CD4-positive, alpha-beta T cell treated with Interleukin-17A for 1 hour (primary cell): ENCODE data around the gene PTGS1.
"Not testable (repeated sequence)": the region's sequence is repeated elsewhere in the genome, so short reads cannot be mapped to it uniquely, and the experiment has no call there.

ENCODE experiments used
- DNase-seq: peaks from one replicate; pipeline ENCODE4 v3.0.0-alpha.2; 2020

PTGS1 gene

GRCh38 chr9:122347348-122348287 lies 23.2 kb upstream of the PTGS1 start:
- no peak for DNase-seq

GRCh38 chr9:122348288-122348777 lies 22.5 kb upstream of the PTGS1 start:
- no peak for DNase-seq

GRCh38 chr9:122348791-122349190 lies 22.0 kb upstream of the PTGS1 start:
- DNase-seq: no peak

GRCh38 chr9:122349201-122349600 lies 21.6 kb upstream of the PTGS1 start:
- no peak for DNase-seq

- DNase-seq: peak; percentile 73
Observed at GRCh38 chr9:122350577-122351355, 20.1 kb upstream of the PTGS1 start.

- DNase-seq: no peak
Observed at GRCh38 chr9:122354536-122355199, 16.2 kb upstream of the PTGS1 start.

GRCh38 chr9:122355336-122355875 lies 15.4 kb upstream of the PTGS1 start:
- no peak for DNase-seq

GRCh38 chr9:122356627-122357026 lies 14.2 kb upstream of the PTGS1 start:
- no peak for DNase-seq

- DNase-seq: no peak
Observed at GRCh38 chr9:122360891-122361290, 9.9 kb upstream of the PTGS1 start.

GRCh38 chr9:122363131-122363530 lies 7.7 kb upstream of the PTGS1 start:
- not testable (repeated sequence) for DNase-seq

- no peak for DNase-seq
Observed at GRCh38 chr9:122364117-122364782, 6.6 kb upstream of the PTGS1 start.

GRCh38 chr9:122364783-122365150 lies 6.1 kb upstream of the PTGS1 start:
- DNase-seq: no peak

- DNase-seq: no peak
Observed at GRCh38 chr9:122366074-122366660, 4.7 kb upstream of the PTGS1 start.

- no peak for DNase-seq
Observed at GRCh38 chr9:122367065-122367464, 3.8 kb upstream of the PTGS1 start.

- DNase-seq: no peak
Observed at GRCh38 chr9:122367774-122368460, 2.9 kb upstream of the PTGS1 start.

GRCh38 chr9:122368642-122369041 lies 2.2 kb upstream of the PTGS1 start:
- DNase-seq: no peak

GRCh38 chr9:122370303-122370702 lies 521 bp upstream of the PTGS1 start:
- no peak for DNase-seq

GRCh38 chr9:122371846-122372245 lies 1.0 kb downstream of the PTGS1 start:
- DNase-seq: no peak

- DNase-seq: no peak
Observed at GRCh38 chr9:122372856-122373845, 2.3 kb downstream of the PTGS1 start.

- no peak for DNase-seq
Observed at GRCh38 chr9:122374885-122375420, 4.1 kb downstream of the PTGS1 start.
